Vagina (tissue), 2 donors: ENCODE results near the gene PTGR2. TPM values are rescaled to one million over a fixed set of nuclear protein-coding genes. Genes with fewer than 3 reads are reported as not detected.

Experiments
- DNase-seq, 2 donors: peaks; one replicate each; pipeline ENCODE4 v3.0.0-alpha.2; 2017; ENCODE audit errors: extremely low spot score in 2 of 2
- H3K27ac ChIP-seq: fragments of 200-600 bp; sonication (generic); one replicate; pipeline ENCODE4 v1.5.1; 2019
- H3K27me3 ChIP-seq: fragments of 200-600 bp; sonication (generic); one replicate; pipeline ENCODE4 v1.5.1; 2019
- H3K36me3 ChIP-seq, 2 donors: fragments of 200-600 bp; sonication (generic); one replicate each; pipeline ENCODE4 v1.5.1; 2017 to 2019
- H3K4me1 ChIP-seq: fragments of 200-600 bp; sonication (generic); one replicate; pipeline ENCODE4 v1.5.1; 2019
- H3K4me3 ChIP-seq, 2 donors: fragments of 200-600 bp; sonication (generic); 1 replicate in 1 of 2; 2 replicates in 1 of 2; pipeline ENCODE4 v1.5.1; 2016 to 2019
- H3K9me3 ChIP-seq: fragments of 200-600 bp; sonication (generic); one replicate; pipeline ENCODE4 v1.5.1; 2019
- POLR2A ChIP-seq, 2 donors: fragments of 450-650 bp; IDR thresholded peaks; one replicate each; pipeline ENCODE4 v1.6.1; 2017; ENCODE audit warnings: antibody characterized with exemption in 2 of 2, mild to moderate bottlenecking in 2 of 2, moderate library complexity in 2 of 2
- POLR2AphosphoS5 ChIP-seq, 2 donors: sonication (generic); formaldehyde crosslinking; IDR thresholded peaks; one replicate each; pipeline ENCODE4 v1.9.0; 2017; ENCODE audit warnings: antibody characterized with exemption in 2 of 2, mild to moderate bottlenecking in 2 of 2, low read depth in 1 of 2; ENCODE audit not compliant: insufficient read depth in 1 of 2
- intact Hi-C: fragments of 100-400 bp; cut with DNase I; formaldehyde crosslinking; loops from one replicate; pipeline ENCODE4 v1.15.1; 2023
- total RNA-seq: library from RNA; depleted of rRNA; stranded (reverse); fragments of >200 nt; gene quantifications from one replicate; pipeline ENCODE4 v1.2.3, GENCODE V29; 2016
- TF ChIP-seq, protein P1 (sequence below), 3 experiments: fragments of 450-650 bp in 2 of 3; fragments of 200-600 bp in 1 of 3; sonication (generic) in 1 of 3; IDR thresholded peaks; one replicate each; pipeline ENCODE4 v1.5.1; 2017 to 2019; ENCODE audit warnings: antibody characterized with exemption in 3 of 3, mild to moderate bottlenecking in 2 of 3, moderate library complexity in 2 of 3

PTGR2 gene
- total RNA-seq, 1 donor from 2014 or later = 5.6 TPM

- no peak overlapping the region for H3K4me3 ChIP-seq
- H3K27me3 ChIP-seq = no peaks in the 10 kb centered on the region
- H3K9me3 ChIP-seq = no peaks in the 10 kb centered on the region
- H3K4me1 ChIP-seq = peaks cover 34% of the 10 kb centered on the region
- DNase-seq = no peak
- H3K36me3 ChIP-seq = no peaks in the 10 kb centered on the region
- TF ChIP-seq, protein P1, sequence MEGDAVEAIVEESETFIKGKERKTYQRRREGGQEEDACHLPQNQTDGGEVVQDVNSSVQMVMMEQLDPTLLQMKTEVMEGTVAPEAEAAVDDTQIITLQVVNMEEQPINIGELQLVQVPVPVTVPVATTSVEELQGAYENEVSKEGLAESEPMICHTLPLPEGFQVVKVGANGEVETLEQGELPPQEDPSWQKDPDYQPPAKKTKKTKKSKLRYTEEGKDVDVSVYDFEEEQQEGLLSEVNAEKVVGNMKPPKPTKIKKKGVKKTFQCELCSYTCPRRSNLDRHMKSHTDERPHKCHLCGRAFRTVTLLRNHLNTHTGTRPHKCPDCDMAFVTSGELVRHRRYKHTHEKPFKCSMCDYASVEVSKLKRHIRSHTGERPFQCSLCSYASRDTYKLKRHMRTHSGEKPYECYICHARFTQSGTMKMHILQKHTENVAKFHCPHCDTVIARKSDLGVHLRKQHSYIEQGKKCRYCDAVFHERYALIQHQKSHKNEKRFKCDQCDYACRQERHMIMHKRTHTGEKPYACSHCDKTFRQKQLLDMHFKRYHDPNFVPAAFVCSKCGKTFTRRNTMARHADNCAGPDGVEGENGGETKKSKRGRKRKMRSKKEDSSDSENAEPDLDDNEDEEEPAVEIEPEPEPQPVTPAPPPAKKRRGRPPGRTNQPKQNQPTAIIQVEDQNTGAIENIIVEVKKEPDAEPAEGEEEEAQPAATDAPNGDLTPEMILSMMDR (IDR thresholded peaks at IDR 0.05) = no peak
- TF ChIP-seq POLR2AphosphoS5 (IDR thresholded peaks at IDR 0.05; ENCODE audit: insufficient read depth in 1 of 2, low read depth in 1 of 2) (no peak), POLR2A (IDR thresholded peaks at IDR 0.05) (no peak)
- intact Hi-C loops = no loop called here
- H3K27ac ChIP-seq = no peak overlapping the region
Measured at GRCh38 chr14:73884438-73885190, 33.0 kb downstream of the PTGR2 start.

DNA sequence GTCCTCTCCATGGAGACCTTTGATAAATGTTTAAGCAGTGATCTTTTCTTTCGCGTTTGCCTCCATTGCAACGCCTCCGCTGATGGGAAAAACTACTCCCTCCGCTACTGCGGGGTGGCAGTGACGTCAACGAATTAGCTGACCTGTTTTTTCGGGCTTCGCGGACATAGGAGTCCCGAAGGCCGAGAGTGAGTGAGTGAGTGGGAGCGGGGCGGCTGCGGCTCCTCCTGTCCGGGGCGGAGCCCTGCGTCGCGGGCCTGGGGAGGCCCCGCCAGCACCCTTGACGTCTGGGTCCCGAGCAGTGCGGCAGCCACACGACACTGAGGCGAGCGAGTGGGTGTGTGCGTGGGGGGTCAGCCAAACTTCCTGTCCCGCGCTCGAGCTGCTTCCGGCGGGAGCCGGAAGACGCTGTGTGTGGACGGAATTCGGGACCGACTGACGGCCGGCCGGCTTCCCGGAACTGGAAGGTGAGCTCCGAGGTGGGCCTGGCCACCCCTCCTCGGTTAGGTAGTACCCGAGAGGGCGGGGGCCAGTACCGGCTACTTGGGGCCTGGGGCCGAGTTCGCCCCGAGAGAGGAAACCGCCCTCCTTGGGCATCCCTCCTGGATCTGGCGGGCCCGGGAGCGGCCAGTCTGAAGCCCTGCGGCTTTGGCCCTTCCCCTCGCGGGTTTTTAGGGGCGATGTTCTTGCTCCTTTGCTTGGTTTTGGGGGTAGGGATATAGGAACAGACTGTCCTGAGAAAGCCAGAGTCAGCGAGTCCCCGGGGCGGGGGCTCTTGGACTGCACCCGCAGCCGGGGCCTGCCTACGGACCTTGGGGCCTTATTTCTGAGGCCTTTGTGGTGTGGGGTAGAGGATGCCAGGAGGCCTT lies 35.1 kb downstream of the PTGR2 start, which contains the start of gene ZNF410:
Gene ZNF410 (plus strand): TSS at position 411 of the 869 bp plus-strand sequence. CDS start 5,317 bp downstream, outside the sequence.
- no peaks in the 10 kb centered on the region for H3K9me3 ChIP-seq
- intact Hi-C loops = no loop called here
- H3K36me3 ChIP-seq = no peaks in the 10 kb centered on the region
- peak within 1 kb of the TSS; percentile 83 to 97 for H3K4me3 ChIP-seq
- TF ChIP-seq POLR2A (IDR thresholded peaks at IDR 0.05) (peak in 1 of 2 donors; percentile 40), POLR2AphosphoS5 (IDR thresholded peaks at IDR 0.05; ENCODE audit: insufficient read depth in 1 of 2, low read depth in 1 of 2) (peak; percentile 91 to 95)
- TF ChIP-seq, protein P1 (IDR thresholded peaks at IDR 0.05) = no peak
- no peaks in the 10 kb centered on the region for H3K27me3 ChIP-seq
- peak within 1 kb of the TSS; percentile 98 for H3K27ac ChIP-seq
- DNase-seq = peak; percentile 96
- H3K4me1 ChIP-seq = peaks cover 39% of the 10 kb centered on the region

DNA sequence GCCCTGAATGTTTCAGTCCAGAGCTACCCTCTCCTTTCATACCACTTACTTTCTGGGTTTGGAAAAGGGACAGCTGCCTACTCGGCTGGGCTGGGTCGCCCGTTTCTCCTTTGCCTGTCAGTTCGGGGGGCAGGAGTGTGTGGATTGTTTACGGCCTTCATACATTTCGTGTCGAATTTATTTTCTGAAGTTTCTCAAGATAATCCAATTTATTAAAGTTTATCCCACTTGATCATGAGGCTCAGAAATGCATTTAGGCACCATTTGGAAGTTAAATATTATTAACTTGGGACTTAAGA lies 35.6 kb downstream of the PTGR2 start:
- Histone ChIP-seq H3K4me3 (peak overlapping the region; percentile 83 to 97), H3K4me1 (peaks cover 42% of the 10 kb centered on the region), H3K36me3 (no peaks in the 10 kb centered on the region), H3K27me3 (no peaks in the 10 kb centered on the region), H3K9me3 (no peaks in the 10 kb centered on the region), H3K27ac (peak overlapping the region; percentile 98)
- no peak for DNase-seq
- TF ChIP-seq POLR2A (IDR thresholded peaks at IDR 0.05) = no peak
- TF ChIP-seq, protein P1 (IDR thresholded peaks at IDR 0.05) = no peak
- intact Hi-C loops = no loop called here

- intact Hi-C loops = no loop called here
- Histone ChIP-seq H3K27ac (peak overlapping the region; percentile 98), H3K4me1 (peaks cover 42% of the 10 kb centered on the region), H3K36me3 (no peaks in the 10 kb centered on the region), H3K9me3 (no peaks in the 10 kb centered on the region), H3K4me3 (peak overlapping the region; percentile 83 to 97), H3K27me3 (no peaks in the 10 kb centered on the region)
- no peak for DNase-seq
- TF ChIP-seq POLR2A (IDR thresholded peaks at IDR 0.05) = no peak
Measured at GRCh38 chr14:73887694-73888459, 36.2 kb downstream of the PTGR2 start.

GRCh38 chr14:73888460-73888725 lies 36.8 kb downstream of the PTGR2 start:
- no peaks in the 10 kb centered on the region for H3K27me3 ChIP-seq
- no peak for DNase-seq
- H3K4me3 ChIP-seq = no peak overlapping the region
- no peaks in the 10 kb centered on the region for H3K36me3 ChIP-seq
- no peak overlapping the region for H3K27ac ChIP-seq
- intact Hi-C loops = no loop called here
- TF ChIP-seq POLR2AphosphoS5 (IDR thresholded peaks at IDR 0.05; ENCODE audit: insufficient read depth in 1 of 2, low read depth in 1 of 2) (no peak), POLR2A (IDR thresholded peaks at IDR 0.05) (no peak)
- TF ChIP-seq, protein P1 (IDR thresholded peaks at IDR 0.05) = no peak
- H3K4me1 ChIP-seq = peaks cover 42% of the 10 kb centered on the region
- no peaks in the 10 kb centered on the region for H3K9me3 ChIP-seq
